C4-2B (cell line): Measurements from ENCODE around the gene ACAD11.

ENCODE experiments used
- H3K27ac ChIP-seq: fragments of 450-650 bp; 2 replicates; pipeline ENCODE4 v1.5.1; 2017
- ZFX ChIP-seq: fragments of 450-650 bp; IDR thresholded peaks from 2 replicates; pipeline ENCODE4 v1.6.1; 2017
- TF ChIP-seq, protein P1 (sequence below): fragments of 450-650 bp; conservative IDR thresholded peaks from 2 replicates; pipeline ENCODE4 v1.5.1; 2017; ENCODE audit warnings: mild to moderate bottlenecking

Gene ACAD11

DNA sequence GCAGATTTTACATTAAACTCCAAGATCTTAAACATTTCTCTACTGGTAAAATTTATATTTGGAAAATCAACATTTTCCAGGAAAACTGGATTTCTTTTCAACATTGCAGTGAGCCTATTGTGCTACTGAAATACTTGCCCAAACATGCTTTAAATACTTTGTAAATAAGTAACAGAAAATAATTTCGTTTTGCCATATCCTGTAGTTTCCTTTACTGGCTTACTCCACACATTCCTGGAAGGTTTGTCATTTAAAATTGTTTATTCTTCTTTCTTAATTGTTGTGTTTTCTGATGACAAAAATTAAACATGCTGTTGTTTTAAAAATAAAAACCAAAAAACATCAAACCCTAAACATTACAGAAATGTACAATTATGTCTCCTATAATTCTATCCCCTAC is 22.0 kb downstream of the ACAD11 start:
- no peak overlapping the region for H3K27ac ChIP-seq
- no peak for TF ChIP-seq ZFX
- TF ChIP-seq, protein P1, sequence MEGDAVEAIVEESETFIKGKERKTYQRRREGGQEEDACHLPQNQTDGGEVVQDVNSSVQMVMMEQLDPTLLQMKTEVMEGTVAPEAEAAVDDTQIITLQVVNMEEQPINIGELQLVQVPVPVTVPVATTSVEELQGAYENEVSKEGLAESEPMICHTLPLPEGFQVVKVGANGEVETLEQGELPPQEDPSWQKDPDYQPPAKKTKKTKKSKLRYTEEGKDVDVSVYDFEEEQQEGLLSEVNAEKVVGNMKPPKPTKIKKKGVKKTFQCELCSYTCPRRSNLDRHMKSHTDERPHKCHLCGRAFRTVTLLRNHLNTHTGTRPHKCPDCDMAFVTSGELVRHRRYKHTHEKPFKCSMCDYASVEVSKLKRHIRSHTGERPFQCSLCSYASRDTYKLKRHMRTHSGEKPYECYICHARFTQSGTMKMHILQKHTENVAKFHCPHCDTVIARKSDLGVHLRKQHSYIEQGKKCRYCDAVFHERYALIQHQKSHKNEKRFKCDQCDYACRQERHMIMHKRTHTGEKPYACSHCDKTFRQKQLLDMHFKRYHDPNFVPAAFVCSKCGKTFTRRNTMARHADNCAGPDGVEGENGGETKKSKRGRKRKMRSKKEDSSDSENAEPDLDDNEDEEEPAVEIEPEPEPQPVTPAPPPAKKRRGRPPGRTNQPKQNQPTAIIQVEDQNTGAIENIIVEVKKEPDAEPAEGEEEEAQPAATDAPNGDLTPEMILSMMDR = no peak

GRCh38 chr3:132635052-132635451 is 24.6 kb downstream of the ACAD11 start:
- H3K27ac ChIP-seq = no peak overlapping the region
- TF ChIP-seq, protein P1 = no peak
- TF ChIP-seq ZFX = no peak

DNA sequence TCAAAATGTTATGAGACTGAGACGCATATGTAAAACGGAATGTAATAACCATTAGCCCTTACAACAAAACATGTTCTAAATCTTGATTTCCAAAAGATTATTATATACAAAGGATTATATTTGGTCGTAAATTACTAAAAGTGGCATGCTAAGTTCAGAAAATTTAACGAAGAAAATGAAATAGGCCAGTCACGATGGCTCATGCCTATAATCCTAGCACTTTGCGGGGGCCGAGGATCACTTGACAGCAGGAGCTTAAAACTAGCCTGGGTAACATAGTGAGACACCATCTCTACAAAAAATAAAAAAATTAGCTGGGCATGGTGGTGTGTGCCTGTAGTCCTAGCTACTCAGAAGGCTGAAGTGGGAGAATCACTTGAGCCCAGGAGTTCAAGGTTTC is 29.0 kb downstream of the ACAD11 start:
- TF ChIP-seq, protein P1 = no peak
- TF ChIP-seq ZFX = no peak
- no peak overlapping the region for H3K27ac ChIP-seq

DNA sequence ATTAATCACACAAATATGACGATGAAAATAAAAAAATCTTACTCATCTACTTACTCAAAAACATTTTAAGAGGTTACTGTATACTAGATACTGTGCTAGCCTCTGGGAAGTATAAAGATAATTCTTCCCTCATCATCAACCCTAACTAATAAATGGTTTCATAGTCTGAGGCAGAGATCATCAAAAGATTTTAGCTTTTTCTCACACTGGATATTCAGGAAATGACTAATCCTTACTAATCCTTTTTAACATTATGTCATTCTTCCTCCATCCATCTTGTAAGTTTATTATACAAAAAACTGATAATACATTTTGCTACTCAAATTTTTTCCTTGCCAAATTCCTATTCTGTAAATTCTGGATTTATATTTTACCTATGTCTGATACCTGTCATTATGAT is 29.7 kb downstream of the ACAD11 start:
- TF ChIP-seq ZFX = no peak
- TF ChIP-seq, protein P1 = no peak
- no peak overlapping the region for H3K27ac ChIP-seq

DNA sequence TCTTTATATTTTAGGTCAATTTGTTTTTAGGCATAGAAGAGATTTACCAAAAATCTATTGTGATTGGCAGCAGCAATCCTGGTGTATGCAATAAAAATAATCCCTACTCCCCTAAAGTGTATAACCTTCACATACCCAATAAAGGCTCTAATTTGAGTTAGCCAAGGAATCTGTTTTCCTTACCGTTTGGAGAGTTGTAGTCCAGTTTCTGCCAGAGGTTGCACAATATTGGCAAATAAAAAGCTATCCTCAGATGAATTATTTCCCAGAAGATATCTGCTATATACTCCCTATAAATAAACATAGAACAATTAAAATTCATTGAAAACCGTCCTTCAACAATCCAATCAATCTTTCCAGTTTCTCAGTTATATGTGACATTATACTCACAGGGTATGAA is 31.5 kb downstream of the ACAD11 start:
- no peak for TF ChIP-seq ZFX
- TF ChIP-seq, protein P1 = no peak
- no peak overlapping the region for H3K27ac ChIP-seq

DNA sequence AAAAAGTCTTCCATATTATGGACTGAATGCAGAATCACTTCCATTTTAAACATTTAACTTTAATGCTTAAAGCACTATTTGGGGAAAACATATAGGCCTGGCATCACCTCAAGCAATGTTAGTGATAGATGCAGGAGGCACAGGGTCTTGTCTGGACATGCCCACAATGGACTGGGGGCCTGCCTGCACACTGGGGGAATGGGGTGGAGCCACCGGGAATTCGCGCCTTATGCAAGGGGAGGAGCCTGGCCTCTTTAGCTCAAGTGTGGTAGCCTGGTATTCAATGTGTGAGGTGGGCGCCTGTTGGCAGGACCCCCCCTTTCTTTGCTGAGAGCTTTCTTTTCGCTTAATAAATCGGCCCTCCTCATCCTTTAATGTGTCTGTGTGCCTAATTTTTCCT is 32.7 kb downstream of the ACAD11 start:
- no peak overlapping the region for H3K27ac ChIP-seq
- TF ChIP-seq, protein P1 = no peak
- no peak for TF ChIP-seq ZFX

- no peak overlapping the region for H3K27ac ChIP-seq
- TF ChIP-seq, protein P1 = no peak
Observed at GRCh38 chr3:132625613-132626012, 34.0 kb downstream of the ACAD11 start.

GRCh38 chr3:132624790-132625189 is 34.8 kb downstream of the ACAD11 start:
- TF ChIP-seq, protein P1 = no peak
- no peak for TF ChIP-seq ZFX
- no peak overlapping the region for H3K27ac ChIP-seq
